Subcutaneous preadipocyte (primary cell): ENCODE results near the gene CNOT1. TPM values are rescaled to one million over a fixed set of nuclear protein-coding genes. Genes with fewer than 3 reads are reported as not detected.
A peak's percentile ranks its signal among the peaks of the same experiment; 100 is the strongest.

Source experiments
- small RNA-seq: library from RNA; depleted of rRNA; stranded (forward); fragments of <200 nt; gene quantifications from one replicate; pipeline ENCODE3, GENCODE V24; 2012
- total RNA-seq: library from RNA; depleted of rRNA; stranded (reverse); fragments of >200 nt; gene quantifications from 2 replicates; pipeline ENCODE4 v1.2.3, GENCODE V29; 2012

CNOT1 gene
- 112 and 160 TPM in 2 replicates for total RNA-seq

DNA sequence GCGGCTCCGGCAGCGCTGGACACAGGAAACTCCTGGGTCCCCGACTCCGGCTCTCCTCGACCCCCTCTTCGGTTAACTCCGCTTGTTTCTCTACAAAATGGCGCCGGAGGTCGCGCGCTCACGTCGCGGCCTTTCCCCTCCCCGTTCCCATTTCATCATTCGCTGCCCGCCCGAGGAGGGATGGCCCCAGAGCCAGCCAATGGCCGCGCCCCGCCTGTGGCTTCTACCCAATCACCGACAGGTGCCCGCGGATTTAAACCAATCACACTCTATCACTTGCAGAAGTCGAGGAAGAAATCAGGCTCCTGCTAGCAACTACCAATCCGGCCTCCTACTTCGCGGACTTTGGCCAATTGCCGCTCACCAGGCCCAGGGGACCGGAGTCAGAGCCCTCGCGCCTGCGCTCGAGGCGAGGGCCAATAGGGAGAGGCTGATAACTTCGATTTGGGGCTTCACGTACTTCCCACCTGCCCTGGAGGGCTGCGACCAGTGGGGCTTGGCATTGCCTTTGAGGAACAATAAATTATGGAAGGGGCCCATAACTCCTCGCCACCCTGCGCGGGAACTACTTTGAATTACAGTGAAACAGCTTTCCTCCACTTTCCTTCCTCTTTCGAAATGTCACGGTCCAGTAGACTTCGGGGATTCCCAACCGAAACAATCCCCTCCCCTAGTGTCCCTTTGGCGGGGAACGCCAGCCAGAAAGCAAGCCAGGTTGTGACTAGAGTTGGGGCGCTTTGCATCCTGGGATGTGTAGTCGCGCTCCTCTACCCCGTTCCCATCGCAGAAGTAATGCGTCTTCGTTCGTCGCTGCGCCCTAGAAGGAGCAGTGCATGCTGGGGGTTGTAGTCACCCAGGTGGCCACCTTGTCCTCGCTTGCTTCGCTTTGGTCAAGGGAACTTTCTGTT lies at the start of gene CNOT1:
Gene CNOT1 (minus strand): TSS at position 94 of the 908 bp plus-strand sequence. CDS start 30,489 bp downstream, outside the sequence.

GRCh38 chr16:58515125-58515870 lies 114.3 kb downstream of the CNOT1 start, which contains the start of gene SETD6:
SETD6 (plus strand) TSS chr16:58515517; CDS start chr16:58515538, 21 bp downstream.

GRCh38 chr16:58499615-58500351 lies 129.8 kb downstream of the CNOT1 start, which contains the start of gene NDRG4:
NDRG4 (plus strand) TSS chr16:58500143; CDS start chr16:58500249, 106 bp downstream.

Small RNA genes within 50 kb of the gene (small RNA-seq; reads per million reads assigned to genes)
- not detected for gene RNU6-103P
- 451 reads per million, percentile 99 among the genes with 10 or more reads in this experiment for gene SNORA46
- gene SNORA50A: not detected

Other genes with a start within 250 kb of the CNOT1 start
- 5.5 and 6.1 TPM in 2 replicates for gene GINS3, start 237.4 kb downstream of the CNOT1 start, total RNA-seq
- 10.2 and 14.0 TPM in 2 replicates for gene NDRG4, start 129.7 kb downstream of the CNOT1 start, total RNA-seq
- 10.4 and 10.7 TPM in 2 replicates for gene SETD6, start 114.3 kb downstream of the CNOT1 start, total RNA-seq
- gene SLC38A7, start 54.9 kb upstream of the CNOT1 start, total RNA-seq: 33.8 and 37.5 TPM in 2 replicates
- 23.5 and 37.3 TPM in 2 replicates for gene GOT2, start 104.5 kb upstream of the CNOT1 start, total RNA-seq